ENCODE data around the gene UBAC2.

UBAC2 gene

GRCh38 chr13:99322297-99323103, 121.8 kb downstream of the UBAC2 start:
- TF ChIP-seq CTCF (IDR thresholded peaks at IDR 0.05; ENCODE audit: control extremely low read depth, extremely low read depth, low read depth, missing control alignments) = no peak
- ChIA-PET CTCF (interaction anchor here (0.9 to 1.9 kb wide), 11 partner anchors 10 to 114 kb away, joined by 3 to 8 read pairs (median 3); partner anchors contain the start of gene GPR183), POLR2A (no interaction called here)
- DNase-seq (ENCODE audit: extremely low spot score) = peak; percentile 68

- no peak for DNase-seq (ENCODE audit: extremely low spot score)
- ChIA-PET CTCF (interaction anchor here (0.7 to 2.1 kb wide), 8 partner anchors 11 to 147 kb away, joined by 3 to 7 read pairs (median 4); no protein-coding TSS in a partner anchor), POLR2A (no interaction called here)
- TF ChIP-seq CTCF (IDR thresholded peaks at IDR 0.05; ENCODE audit: control extremely low read depth, extremely low read depth, low read depth, missing control alignments) = no peak
These were observed 122.8 kb downstream of the UBAC2 start for GRCh38 chr13:99323488-99323887.

- ChIA-PET CTCF (interaction anchor here (0.9 to 1.6 kb wide), 3 partner anchors 20 to 110 kb away, joined by 3 to 7 read pairs (median 4); no protein-coding TSS in a partner anchor), POLR2A (no interaction called here)
- TF ChIP-seq CTCF (IDR thresholded peaks at IDR 0.05; ENCODE audit: control extremely low read depth, extremely low read depth, low read depth, missing control alignments) = no peak
- no peak for DNase-seq (ENCODE audit: extremely low spot score)
These were observed 125.4 kb downstream of the UBAC2 start for GRCh38 chr13:99326012-99326411.

GRCh38 chr13:99327126-99327525, 126.5 kb downstream of the UBAC2 start:
- POLR2A ChIA-PET = no interaction called here
- CTCF ChIA-PET = no interaction called here
- no peak for DNase-seq (ENCODE audit: extremely low spot score)
- no peak for TF ChIP-seq CTCF (IDR thresholded peaks at IDR 0.05; ENCODE audit: control extremely low read depth, extremely low read depth, low read depth, missing control alignments)

GRCh38 chr13:99327761-99328160, 127.1 kb downstream of the UBAC2 start:
- CTCF ChIA-PET = no interaction called here
- POLR2A ChIA-PET = no interaction called here
- DNase-seq (ENCODE audit: extremely low spot score) = no peak
- TF ChIP-seq CTCF (IDR thresholded peaks at IDR 0.05; ENCODE audit: control extremely low read depth, extremely low read depth, low read depth, missing control alignments) = no peak

- ChIA-PET POLR2A (no interaction called here), CTCF (interaction anchor here (0.7 to 3.8 kb wide), 10 partner anchors 8 to 58 kb away, joined by 3 to 13 read pairs (median 4); no protein-coding TSS in a partner anchor)
- no peak for TF ChIP-seq CTCF (IDR thresholded peaks at IDR 0.05; ENCODE audit: control extremely low read depth, extremely low read depth, low read depth, missing control alignments)
- no peak for DNase-seq (ENCODE audit: extremely low spot score)
These were observed 128.8 kb downstream of the UBAC2 start for GRCh38 chr13:99329477-99329876.
